Measurements from ENCODE around the gene SAP30.

SAP30 gene

GRCh38 chr4:173413036-173413435 is 42.3 kb downstream of the SAP30 start:
- H3K9ac ChIP-seq (ENCODE audit: low read depth in 1 of 2, low read length in 2 of 2), result no peak overlapping the region
- no peak overlapping the region for H3K4me3 ChIP-seq (ENCODE audit: low read length in 2 of 2)
- H3K9me3 ChIP-seq (ENCODE audit: control insufficient read depth in 2 of 2, low read length in 2 of 2), result no peaks in the 10 kb centered on the region
- no peaks in the 10 kb centered on the region for H3K27me3 ChIP-seq (ENCODE audit: control insufficient read depth in 2 of 2, insufficient read depth in 2 of 2, low read length in 2 of 2)
- no peak overlapping the region for H3K27ac ChIP-seq (ENCODE audit: low read depth in 2 of 2, low read length in 2 of 2)
- no peaks in the 10 kb centered on the region for H3K36me3 ChIP-seq (ENCODE audit: control insufficient read depth in 2 of 2, insufficient read depth in 2 of 2, low read length in 2 of 2)
- H3K4me1 ChIP-seq (ENCODE audit: control insufficient read depth in 2 of 2, insufficient read depth in 2 of 2, low read length in 2 of 2), result no peaks in the 10 kb centered on the region

DNA sequence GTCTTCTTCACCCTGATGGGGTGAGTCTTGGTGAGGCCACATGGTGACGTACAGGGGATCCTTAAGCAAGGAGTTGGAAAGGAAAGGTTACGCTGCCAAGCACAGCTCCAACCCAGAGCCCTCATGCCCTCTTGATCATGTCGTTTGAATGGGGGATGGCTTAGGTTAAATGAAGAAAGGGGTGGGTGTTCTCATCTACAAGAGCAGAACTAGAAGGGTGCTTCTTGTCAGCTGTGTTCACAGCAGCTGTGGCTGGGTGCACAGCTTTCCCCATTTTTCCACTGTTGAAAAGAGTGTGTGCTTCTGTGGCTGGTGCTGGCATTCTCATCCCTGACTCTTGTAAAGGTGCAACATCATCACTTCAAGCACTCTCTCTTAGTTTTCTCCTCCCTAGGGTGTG is 43.7 kb downstream of the SAP30 start:
- Histone ChIP-seq H3K4me3 (ENCODE audit: low read length in 2 of 2) (no peak overlapping the region), H3K9ac (ENCODE audit: low read depth in 1 of 2, low read length in 2 of 2) (no peak overlapping the region), H3K4me1 (ENCODE audit: control insufficient read depth in 2 of 2, insufficient read depth in 2 of 2, low read length in 2 of 2) (no peaks in the 10 kb centered on the region), H3K27me3 (ENCODE audit: control insufficient read depth in 2 of 2, insufficient read depth in 2 of 2, low read length in 2 of 2) (no peaks in the 10 kb centered on the region), H3K36me3 (ENCODE audit: control insufficient read depth in 2 of 2, insufficient read depth in 2 of 2, low read length in 2 of 2) (no peaks in the 10 kb centered on the region), H3K27ac (ENCODE audit: low read depth in 2 of 2, low read length in 2 of 2) (no peak overlapping the region), H3K9me3 (ENCODE audit: control insufficient read depth in 2 of 2, low read length in 2 of 2) (no peaks in the 10 kb centered on the region)

DNA sequence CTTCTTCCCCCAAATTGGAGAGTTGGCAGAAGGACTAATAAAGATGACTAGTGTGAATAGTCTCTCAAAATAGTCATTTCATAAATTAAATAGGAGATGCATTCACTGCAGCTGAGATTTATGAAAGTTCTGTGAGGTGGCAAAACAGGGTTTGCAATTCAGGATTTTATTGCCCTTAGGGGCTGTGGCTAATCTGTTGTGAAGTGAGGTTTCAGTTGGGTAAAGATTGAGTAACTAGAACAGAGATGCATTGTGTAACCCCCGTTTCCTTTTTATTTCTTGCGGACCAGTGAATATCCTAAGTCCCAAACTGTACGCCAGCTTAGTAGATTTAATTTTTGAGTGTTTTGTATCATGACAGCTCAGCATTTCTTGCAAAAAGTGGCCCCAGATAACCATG is 44.3 kb downstream of the SAP30 start:
- Histone ChIP-seq H3K36me3 (ENCODE audit: control insufficient read depth in 2 of 2, insufficient read depth in 2 of 2, low read length in 2 of 2) (no peaks in the 10 kb centered on the region), H3K27ac (ENCODE audit: low read depth in 2 of 2, low read length in 2 of 2) (no peak overlapping the region), H3K4me3 (ENCODE audit: low read length in 2 of 2) (no peak overlapping the region), H3K27me3 (ENCODE audit: control insufficient read depth in 2 of 2, insufficient read depth in 2 of 2, low read length in 2 of 2) (no peaks in the 10 kb centered on the region), H3K9ac (ENCODE audit: low read depth in 1 of 2, low read length in 2 of 2) (no peak overlapping the region), H3K9me3 (ENCODE audit: control insufficient read depth in 2 of 2, low read length in 2 of 2) (no peaks in the 10 kb centered on the region), H3K4me1 (ENCODE audit: control insufficient read depth in 2 of 2, insufficient read depth in 2 of 2, low read length in 2 of 2) (no peaks in the 10 kb centered on the region)

DNA sequence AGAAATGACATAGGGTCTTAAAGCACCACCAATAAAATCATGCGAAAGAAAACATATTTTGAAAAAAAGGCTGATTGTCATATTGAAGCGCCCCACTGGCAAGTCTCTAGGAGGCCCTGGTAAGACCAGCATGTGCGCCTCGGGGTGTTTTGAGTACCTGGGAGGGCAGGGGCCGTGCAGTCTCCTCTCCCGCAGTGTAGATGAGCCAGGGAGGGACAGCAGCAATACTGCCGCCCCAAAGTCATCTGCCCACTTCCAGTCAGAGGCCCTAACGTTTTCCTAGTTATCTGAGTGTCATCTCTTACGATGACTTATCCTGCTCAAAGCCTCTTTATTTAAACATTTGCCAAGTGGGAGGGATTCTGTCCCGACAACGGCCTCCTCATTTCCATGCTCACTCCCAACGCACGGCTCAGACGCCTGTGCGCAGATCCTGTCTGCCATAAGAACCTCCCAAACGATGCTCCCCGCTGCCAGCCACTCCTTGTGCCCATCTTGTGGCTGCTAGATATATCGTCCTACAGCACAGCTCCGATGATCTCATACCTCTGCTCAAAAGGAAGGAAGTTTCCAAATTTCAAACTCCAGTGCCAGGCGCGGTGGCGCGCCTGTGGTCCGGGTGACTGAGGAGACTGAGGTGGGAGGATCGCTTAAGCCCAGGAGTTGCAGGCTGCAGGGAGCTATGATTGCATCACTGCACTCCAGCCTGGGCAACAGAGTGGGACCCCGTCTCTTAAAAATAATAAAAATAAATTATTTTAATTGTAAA is 45.3 kb downstream of the SAP30 start:
- no peak overlapping the region for H3K4me3 ChIP-seq (ENCODE audit: low read length in 2 of 2)
- H3K36me3 ChIP-seq (ENCODE audit: control insufficient read depth in 2 of 2, insufficient read depth in 2 of 2, low read length in 2 of 2), result no peaks in the 10 kb centered on the region
- no peaks in the 10 kb centered on the region for H3K27me3 ChIP-seq (ENCODE audit: control insufficient read depth in 2 of 2, insufficient read depth in 2 of 2, low read length in 2 of 2)
- no peak overlapping the region for H3K27ac ChIP-seq (ENCODE audit: low read depth in 2 of 2, low read length in 2 of 2)
- no peaks in the 10 kb centered on the region for H3K4me1 ChIP-seq (ENCODE audit: control insufficient read depth in 2 of 2, insufficient read depth in 2 of 2, low read length in 2 of 2)
- no peaks in the 10 kb centered on the region for H3K9me3 ChIP-seq (ENCODE audit: control insufficient read depth in 2 of 2, low read length in 2 of 2)
- no peak overlapping the region for H3K9ac ChIP-seq (ENCODE audit: low read depth in 1 of 2, low read length in 2 of 2)

GRCh38 chr4:173417833-173418232 is 47.1 kb downstream of the SAP30 start:
- H3K36me3 ChIP-seq (ENCODE audit: control insufficient read depth in 2 of 2, insufficient read depth in 2 of 2, low read length in 2 of 2), result no peaks in the 10 kb centered on the region
- no peaks in the 10 kb centered on the region for H3K27me3 ChIP-seq (ENCODE audit: control insufficient read depth in 2 of 2, insufficient read depth in 2 of 2, low read length in 2 of 2)
- no peak overlapping the region for H3K9ac ChIP-seq (ENCODE audit: low read depth in 1 of 2, low read length in 2 of 2)
- no peaks in the 10 kb centered on the region for H3K4me1 ChIP-seq (ENCODE audit: control insufficient read depth in 2 of 2, insufficient read depth in 2 of 2, low read length in 2 of 2)
- H3K27ac ChIP-seq (ENCODE audit: low read depth in 2 of 2, low read length in 2 of 2), result no peak overlapping the region
- H3K9me3 ChIP-seq (ENCODE audit: control insufficient read depth in 2 of 2, low read length in 2 of 2), result no peaks in the 10 kb centered on the region
- no peak overlapping the region for H3K4me3 ChIP-seq (ENCODE audit: low read length in 2 of 2)

- no peaks in the 10 kb centered on the region for H3K36me3 ChIP-seq (ENCODE audit: control insufficient read depth in 2 of 2, insufficient read depth in 2 of 2, low read length in 2 of 2)
Measured at GRCh38 chr4:173418639-173419038, 47.9 kb downstream of the SAP30 start.

GRCh38 chr4:173420324-173420752 is 49.6 kb downstream of the SAP30 start:
- H3K4me1 ChIP-seq (ENCODE audit: control insufficient read depth in 2 of 2, insufficient read depth in 2 of 2, low read length in 2 of 2), result no peaks in the 10 kb centered on the region
- H3K9ac ChIP-seq (ENCODE audit: low read depth in 1 of 2, low read length in 2 of 2), result no peak overlapping the region
- H3K36me3 ChIP-seq (ENCODE audit: control insufficient read depth in 2 of 2, insufficient read depth in 2 of 2, low read length in 2 of 2), result no peaks in the 10 kb centered on the region
- no peak overlapping the region for H3K27ac ChIP-seq (ENCODE audit: low read depth in 2 of 2, low read length in 2 of 2)
- no peak overlapping the region for H3K4me3 ChIP-seq (ENCODE audit: low read length in 2 of 2)
- no peaks in the 10 kb centered on the region for H3K27me3 ChIP-seq (ENCODE audit: control insufficient read depth in 2 of 2, insufficient read depth in 2 of 2, low read length in 2 of 2)
- no peaks in the 10 kb centered on the region for H3K9me3 ChIP-seq (ENCODE audit: control insufficient read depth in 2 of 2, low read length in 2 of 2)

More at GRCh38 chr4:173418639-173419038, 47.9 kb downstream of the SAP30 start:
- Histone ChIP-seq H3K4me3 (ENCODE audit: low read length in 2 of 2) (no peak overlapping the region), H3K4me1 (ENCODE audit: control insufficient read depth in 2 of 2, insufficient read depth in 2 of 2, low read length in 2 of 2) (no peaks in the 10 kb centered on the region), H3K9me3 (ENCODE audit: control insufficient read depth in 2 of 2, low read length in 2 of 2) (no peaks in the 10 kb centered on the region), H3K9ac (ENCODE audit: low read depth in 1 of 2, low read length in 2 of 2) (no peak overlapping the region), H3K27ac (ENCODE audit: low read depth in 2 of 2, low read length in 2 of 2) (no peak overlapping the region), H3K27me3 (ENCODE audit: control insufficient read depth in 2 of 2, insufficient read depth in 2 of 2, low read length in 2 of 2) (no peaks in the 10 kb centered on the region)

DNA sequence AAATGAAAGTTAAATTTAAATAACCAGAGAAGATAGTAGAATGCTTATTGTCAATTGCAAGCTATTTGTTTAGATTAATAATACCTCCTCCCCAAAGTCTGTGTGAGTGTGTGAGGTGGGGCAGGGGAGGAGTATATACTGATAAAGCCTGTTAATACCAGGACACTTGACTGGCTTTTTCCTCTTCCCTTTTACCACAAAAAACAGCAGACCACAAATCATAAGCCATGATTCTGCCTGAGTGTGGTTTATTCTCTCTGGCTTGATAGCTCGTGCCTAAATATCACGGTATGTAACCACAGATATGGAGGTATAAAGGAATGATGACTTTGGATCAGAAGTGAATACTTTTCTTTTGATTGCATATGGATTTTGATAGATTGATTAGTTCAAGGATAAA is 50.0 kb downstream of the SAP30 start:
- no peaks in the 10 kb centered on the region for H3K4me1 ChIP-seq (ENCODE audit: control insufficient read depth in 2 of 2, insufficient read depth in 2 of 2, low read length in 2 of 2)
- no peak overlapping the region for H3K4me3 ChIP-seq (ENCODE audit: low read length in 2 of 2)
- no peaks in the 10 kb centered on the region for H3K36me3 ChIP-seq (ENCODE audit: control insufficient read depth in 2 of 2, insufficient read depth in 2 of 2, low read length in 2 of 2)
- no peaks in the 10 kb centered on the region for H3K9me3 ChIP-seq (ENCODE audit: control insufficient read depth in 2 of 2, low read length in 2 of 2)
- H3K9ac ChIP-seq (ENCODE audit: low read depth in 1 of 2, low read length in 2 of 2), result no peak overlapping the region
- no peak overlapping the region for H3K27ac ChIP-seq (ENCODE audit: low read depth in 2 of 2, low read length in 2 of 2)
- H3K27me3 ChIP-seq (ENCODE audit: control insufficient read depth in 2 of 2, insufficient read depth in 2 of 2, low read length in 2 of 2), result no peaks in the 10 kb centered on the region

- Histone ChIP-seq H3K27me3 (ENCODE audit: control insufficient read depth in 2 of 2, insufficient read depth in 2 of 2, low read length in 2 of 2) (no peaks in the 10 kb centered on the region), H3K9ac (ENCODE audit: low read depth in 1 of 2, low read length in 2 of 2) (no peak overlapping the region), H3K27ac (ENCODE audit: low read depth in 2 of 2, low read length in 2 of 2) (no peak overlapping the region), H3K4me1 (ENCODE audit: control insufficient read depth in 2 of 2, insufficient read depth in 2 of 2, low read length in 2 of 2) (no peaks in the 10 kb centered on the region), H3K36me3 (ENCODE audit: control insufficient read depth in 2 of 2, insufficient read depth in 2 of 2, low read length in 2 of 2) (no peaks in the 10 kb centered on the region), H3K4me3 (ENCODE audit: low read length in 2 of 2) (no peak overlapping the region), H3K9me3 (ENCODE audit: control insufficient read depth in 2 of 2, low read length in 2 of 2) (no peaks in the 10 kb centered on the region)
Measured at GRCh38 chr4:173424899-173425805, 54.4 kb downstream of the SAP30 start.

DNA sequence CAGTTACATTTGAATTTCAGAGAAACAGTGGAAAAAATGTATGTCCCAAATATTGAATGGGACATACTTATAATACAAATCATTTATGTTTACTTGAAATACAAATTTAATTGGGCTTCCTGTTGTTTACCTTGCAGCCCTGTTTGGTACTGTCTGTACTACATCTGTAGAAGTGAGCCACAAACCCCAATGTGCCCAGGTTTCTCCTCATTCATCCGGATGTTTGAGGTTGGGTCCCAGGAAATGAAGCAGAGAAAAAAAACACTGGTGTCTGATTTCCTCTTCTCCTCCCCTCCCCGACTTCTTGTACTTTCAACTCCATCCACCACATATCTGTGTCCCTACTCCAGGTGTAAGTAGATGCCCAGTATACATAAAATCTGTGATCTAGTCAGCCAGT is 55.3 kb downstream of the SAP30 start:
- H3K9ac ChIP-seq (ENCODE audit: low read depth in 1 of 2, low read length in 2 of 2), result no peak overlapping the region
- no peak overlapping the region for H3K27ac ChIP-seq (ENCODE audit: low read depth in 2 of 2, low read length in 2 of 2)

More for the DNA sequence above, 55.3 kb downstream of the SAP30 start:
- Histone ChIP-seq H3K4me3 (ENCODE audit: low read length in 2 of 2) (no peak overlapping the region), H3K4me1 (ENCODE audit: control insufficient read depth in 2 of 2, insufficient read depth in 2 of 2, low read length in 2 of 2) (no peaks in the 10 kb centered on the region), H3K9me3 (ENCODE audit: control insufficient read depth in 2 of 2, low read length in 2 of 2) (no peaks in the 10 kb centered on the region), H3K27me3 (ENCODE audit: control insufficient read depth in 2 of 2, insufficient read depth in 2 of 2, low read length in 2 of 2) (no peaks in the 10 kb centered on the region), H3K36me3 (ENCODE audit: control insufficient read depth in 2 of 2, insufficient read depth in 2 of 2, low read length in 2 of 2) (no peaks in the 10 kb centered on the region)
